Sigmoid colon (tissue), 7 donors: ENCODE results near the gene TBX1. TPM values are rescaled to one million over a fixed set of nuclear protein-coding genes. Genes with fewer than 3 reads are reported as not detected.

Experiments
- DNase-seq: peaks from one replicate; pipeline ENCODE4 v3.0.0-alpha.2; 2019
- H3K27ac ChIP-seq, 4 donors: fragments of 200-600 bp; sonication (generic); one replicate each; pipeline ENCODE4 v1.5.1; 2016 to 2019; ENCODE audit warnings: mild to moderate bottlenecking in 1 of 4
- H3K27me3 ChIP-seq, 3 donors: fragments of 200-600 bp; sonication (generic); one replicate each; pipeline ENCODE4 v1.5.1; 2019; ENCODE audit warnings: mild to moderate bottlenecking in 1 of 3
- H3K36me3 ChIP-seq, 4 donors: fragments of 200-600 bp; sonication (generic); one replicate each; pipeline ENCODE4 v1.5.1; 2016 to 2019
- H3K4me1 ChIP-seq, 4 donors: fragments of 200-600 bp; sonication (generic); one replicate each; pipeline ENCODE4 v1.5.1; 2017 to 2019
- H3K4me3 ChIP-seq, 4 donors: fragments of 200-600 bp; sonication (generic); one replicate each; pipeline ENCODE4 v1.5.1; 2017 to 2019; ENCODE audit warnings: mild to moderate bottlenecking in 2 of 4, moderate library complexity in 1 of 4
- H3K9me3 ChIP-seq, 4 donors: fragments of 200-600 bp in 3 of 4; sonication (generic) in 3 of 4; one replicate each; pipeline versions ENCODE4 v1.5.1 to v1.6.1; 2013 to 2019
- EP300 ChIP-seq, 4 donors: sonication (generic); formaldehyde crosslinking; IDR thresholded peaks; one replicate each; pipeline ENCODE4 v1.6.1; 2017; ENCODE audit warnings: antibody characterized with exemption in 4 of 4
- POLR2A ChIP-seq, 2 donors: fragments of 450-650 bp; IDR thresholded peaks; one replicate each; pipeline ENCODE4 v1.6.1; 2016; ENCODE audit warnings: antibody characterized with exemption in 2 of 2, mild to moderate bottlenecking in 2 of 2, moderate library complexity in 2 of 2
- POLR2AphosphoS5 ChIP-seq, 4 donors: sonication (generic); formaldehyde crosslinking; IDR thresholded peaks; one replicate each; pipeline ENCODE4 v1.6.1; 2017; ENCODE audit warnings: antibody characterized with exemption in 4 of 4
- WGBS, 2 donors: extraction: QIAGEN DNeasy Blood & Tissue Kit; methylation state at CpG; one replicate each; pipeline ENCODE4 v1.1.7; 2013; 5-methylcytosine and 5-hydroxymethylcytosine counted together
- intact Hi-C: fragments of 100-400 bp; cut with DNase I; formaldehyde crosslinking; loops from one replicate; pipeline ENCODE4 v1.15.1; 2023
- polyA plus RNA-seq, 3 donors: library from polyadenylated mRNA; stranded (reverse); fragments of 200-250 nt; gene quantifications; one replicate each; pipeline ENCODE4 v1.2.3, GENCODE V29; 2013
- total RNA-seq, 4 donors: library from RNA; depleted of rRNA; stranded (reverse); fragments of >200 nt; gene quantifications; one replicate each; pipeline ENCODE4 v1.1.0, GENCODE V29; 2016
- TF ChIP-seq, protein P1 (sequence below), 4 experiments: fragments of 450-650 bp in 3 of 4; fragments of 200-600 bp in 1 of 4; IDR thresholded peaks; one replicate each; pipeline ENCODE4 v1.5.1; 2016 to 2019; ENCODE audit warnings: antibody characterized with exemption in 4 of 4, mild to moderate bottlenecking in 3 of 4, moderate library complexity in 2 of 4
- donor health status: healthy with polysubstance abuse.
- donor health status: Bipolar disorder and iron deficiency.
- donor health status: healthy.

Gene TBX1
- total and polyA plus RNA-seq, 7 donors = 1.7 to 4.3 (median 2.8) TPM; not detected in 1

- peak overlapping the region; percentile 51 to 73 (median 62) for H3K4me3 ChIP-seq
- DNase-seq = no peak
- TF ChIP-seq EP300 (IDR thresholded peaks at IDR 0.05) (no peak), POLR2AphosphoS5 (IDR thresholded peaks at IDR 0.05) (no peak), POLR2A (IDR thresholded peaks at IDR 0.05) (no peak)
- TF ChIP-seq, protein P1, sequence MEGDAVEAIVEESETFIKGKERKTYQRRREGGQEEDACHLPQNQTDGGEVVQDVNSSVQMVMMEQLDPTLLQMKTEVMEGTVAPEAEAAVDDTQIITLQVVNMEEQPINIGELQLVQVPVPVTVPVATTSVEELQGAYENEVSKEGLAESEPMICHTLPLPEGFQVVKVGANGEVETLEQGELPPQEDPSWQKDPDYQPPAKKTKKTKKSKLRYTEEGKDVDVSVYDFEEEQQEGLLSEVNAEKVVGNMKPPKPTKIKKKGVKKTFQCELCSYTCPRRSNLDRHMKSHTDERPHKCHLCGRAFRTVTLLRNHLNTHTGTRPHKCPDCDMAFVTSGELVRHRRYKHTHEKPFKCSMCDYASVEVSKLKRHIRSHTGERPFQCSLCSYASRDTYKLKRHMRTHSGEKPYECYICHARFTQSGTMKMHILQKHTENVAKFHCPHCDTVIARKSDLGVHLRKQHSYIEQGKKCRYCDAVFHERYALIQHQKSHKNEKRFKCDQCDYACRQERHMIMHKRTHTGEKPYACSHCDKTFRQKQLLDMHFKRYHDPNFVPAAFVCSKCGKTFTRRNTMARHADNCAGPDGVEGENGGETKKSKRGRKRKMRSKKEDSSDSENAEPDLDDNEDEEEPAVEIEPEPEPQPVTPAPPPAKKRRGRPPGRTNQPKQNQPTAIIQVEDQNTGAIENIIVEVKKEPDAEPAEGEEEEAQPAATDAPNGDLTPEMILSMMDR (IDR thresholded peaks at IDR 0.05) = no peak
- WGBS, 2 donors = 57 to 77% methylated on average over 4 of the region's 4 CpGs
- H3K36me3 ChIP-seq = no peaks in the 10 kb centered on the region
- H3K4me1 ChIP-seq = peaks cover 0 to 42% (median 31%) of the 10 kb centered on the region in 4 donors
- intact Hi-C loops = no loop called here
- H3K9me3 ChIP-seq = no peaks in the 10 kb centered on the region
- peaks cover 5 to 17% (median 11%) of the 10 kb centered on the region in 3 donors for H3K27me3 ChIP-seq
- no peak overlapping the region for H3K27ac ChIP-seq
Measured at GRCh38 chr22:19715188-19715930, 45.2 kb upstream of the TBX1 start.

DNA sequence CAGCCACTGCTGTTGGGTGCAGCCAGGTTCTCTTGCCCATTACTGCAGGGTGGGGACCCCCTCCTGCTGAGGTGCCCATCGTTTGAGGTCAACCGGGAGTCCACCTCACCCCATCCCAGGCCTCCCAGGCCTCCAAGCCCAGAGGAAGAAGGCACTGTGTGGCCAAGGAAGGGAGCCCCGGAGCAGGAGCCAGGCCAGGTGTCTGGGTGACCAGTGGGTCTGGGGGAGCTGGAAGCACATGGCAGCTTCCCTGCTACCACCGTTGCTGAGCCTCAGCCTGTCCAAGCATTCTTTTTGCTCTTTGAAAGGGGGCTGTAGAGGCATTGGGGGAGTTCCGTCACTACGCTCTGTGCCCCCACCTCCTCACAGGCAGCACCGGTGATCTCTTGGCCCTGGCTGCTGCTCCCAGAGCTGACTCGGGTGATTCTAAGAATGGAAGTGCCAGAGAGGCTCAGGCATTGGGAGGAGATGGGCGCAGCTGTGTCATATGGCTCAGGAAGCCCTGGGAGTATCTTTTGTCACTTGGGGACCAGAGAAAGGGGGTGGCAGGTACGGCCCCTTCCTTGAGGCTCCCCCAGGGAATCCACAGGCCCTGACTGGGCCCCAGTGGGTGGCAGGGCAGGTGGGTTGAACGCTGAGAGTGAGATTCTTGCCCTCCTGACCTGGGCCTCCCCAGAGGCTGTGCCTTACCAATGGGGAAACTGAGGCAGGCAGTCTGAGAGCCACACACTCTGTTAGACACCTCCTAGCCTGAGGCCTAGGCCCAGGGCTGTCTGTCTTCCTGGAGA is 44.3 kb upstream of the TBX1 start:
- intact Hi-C loops = no loop called here
- TF ChIP-seq POLR2A (IDR thresholded peaks at IDR 0.05) (no peak), EP300 (IDR thresholded peaks at IDR 0.05) (no peak), POLR2AphosphoS5 (IDR thresholded peaks at IDR 0.05) (no peak)
- TF ChIP-seq, protein P1 (IDR thresholded peaks at IDR 0.05) = no peak
- 78 to 87% methylated on average over 11 of the region's 11 CpGs for WGBS, 2 donors
- Histone ChIP-seq H3K27me3 (peaks cover 5 to 20% (median 17%) of the 10 kb centered on the region in 3 donors), H3K9me3 (no peaks in the 10 kb centered on the region), H3K27ac (no peak overlapping the region), H3K36me3 (no peaks in the 10 kb centered on the region), H3K4me3 (no peak overlapping the region), H3K4me1 (peaks cover 0 to 42% (median 31%) of the 10 kb centered on the region in 4 donors)
- DNase-seq = no peak

GRCh38 chr22:19716829-19717105 is 43.8 kb upstream of the TBX1 start:
- Histone ChIP-seq H3K9me3 (no peaks in the 10 kb centered on the region), H3K27me3 (peaks cover 5 to 24% (median 17%) of the 10 kb centered on the region in 3 donors), H3K4me3 (no peak overlapping the region), H3K4me1 (peaks cover 0 to 42% (median 31%) of the 10 kb centered on the region in 4 donors), H3K36me3 (peaks cover 0 to 4% (median 0%) of the 10 kb centered on the region in 4 donors), H3K27ac (no peak overlapping the region)
- TF ChIP-seq EP300 (IDR thresholded peaks at IDR 0.05) (no peak), POLR2AphosphoS5 (IDR thresholded peaks at IDR 0.05) (no peak), POLR2A (IDR thresholded peaks at IDR 0.05) (no peak)
- TF ChIP-seq, protein P1 (IDR thresholded peaks at IDR 0.05) = no peak
- DNase-seq = no peak
- 73 to 93% methylated on average over 1 of the region's 1 CpG for WGBS, 2 donors
- intact Hi-C loops = no loop called here

- H3K36me3 ChIP-seq = peaks cover 0 to 8% (median 0%) of the 10 kb centered on the region in 4 donors
- H3K4me1 ChIP-seq = peaks cover 0 to 42% (median 31%) of the 10 kb centered on the region in 4 donors
- H3K27me3 ChIP-seq = peaks cover 5 to 28% (median 17%) of the 10 kb centered on the region in 3 donors
- intact Hi-C loops = no loop called here
- TF ChIP-seq POLR2AphosphoS5 (IDR thresholded peaks at IDR 0.05) (no peak), POLR2A (IDR thresholded peaks at IDR 0.05) (no peak), EP300 (IDR thresholded peaks at IDR 0.05) (no peak)
- TF ChIP-seq, protein P1 (IDR thresholded peaks at IDR 0.05) = no peak
- H3K27ac ChIP-seq = no peak overlapping the region
- no peak for DNase-seq
- WGBS, 2 donors = 72 to 84% methylated on average over 9 of the region's 9 CpGs
- no peaks in the 10 kb centered on the region for H3K9me3 ChIP-seq
- no peak overlapping the region for H3K4me3 ChIP-seq
Measured at GRCh38 chr22:19717181-19717580, 43.4 kb upstream of the TBX1 start.
